ENCODE data around the gene PPP1R12C. TPM values are rescaled to one million over a fixed set of nuclear protein-coding genes. Genes with fewer than 3 reads are reported as not detected.

PPP1R12C gene
- total RNA-seq, 5 donors from 2014 or later (not counting 1 experiment from before 2014, with no cell fraction given): 129 to 197 (median 173) TPM

GRCh38 chr19:55042688-55043087, 74.7 kb downstream of the PPP1R12C start:
- DNase-seq (no peak), ATAC-seq (replicated peaks in 1 of 4) (no peak)
- H3K4me1 ChIP-seq (ENCODE audit: control insufficient read depth in 1 of 2, extremely low read depth in 1 of 2, insufficient read depth in 2 of 2, low read length in 2 of 2): peaks cover 11 to 21% of the 10 kb centered on the region in 2 experiments
- Mint-ChIP-seq H3K4me3 (peak overlapping the region; percentile 22 to 74 (median 71)), H3K4me1 (peaks cover 21 to 23% (median 22%) of the 10 kb centered on the region in 3 donors), H3K9me3 (no peaks in the 10 kb centered on the region), H3K27ac (no peak overlapping the region), H3K36me3 (peaks cover 16% of the 10 kb centered on the region), H3K27me3 (no peaks in the 10 kb centered on the region)
- H3K36me3 ChIP-seq (ENCODE audit: control insufficient read depth in 2 of 2, extremely low read depth in 1 of 2, insufficient read depth in 1 of 2, low read length in 1 of 2): peaks cover 10 to 38% of the 10 kb centered on the region in 2 donors
- no peak overlapping the region for H3K4me3 ChIP-seq (ENCODE audit: control insufficient read depth in 1 of 2, extremely low read depth in 1 of 2, low read length in 1 of 2)
- ChIA-PET POLR2A (no interaction called here), CTCF (no interaction called here)
- no peaks in the 10 kb centered on the region for H3K27me3 ChIP-seq (replicated peaks in 1 of 2; ENCODE audit: control insufficient read depth in 2 of 2, extremely low read depth in 1 of 2, insufficient read depth in 2 of 2, low read length in 1 of 2)
- no peaks in the 10 kb centered on the region for H3K9me3 ChIP-seq
- no peak overlapping the region for H3K27ac ChIP-seq (ENCODE audit: low read length)
- WGBS (ENCODE audit: insufficient coverage): 89% methylated on average over 7 of the region's 11 CpGs

GRCh38 chr19:55042344-55042678, 75.1 kb downstream of the PPP1R12C start:
- ChIA-PET POLR2A (no interaction called here), CTCF (no interaction called here)
- H3K27me3 Mint-ChIP-seq: no peaks in the 10 kb centered on the region
- H3K4me1 Mint-ChIP-seq: peaks cover 21 to 23% (median 22%) of the 10 kb centered on the region in 3 donors
- no peaks in the 10 kb centered on the region for H3K27me3 ChIP-seq (replicated peaks in 1 of 2; ENCODE audit: control insufficient read depth in 2 of 2, extremely low read depth in 1 of 2, insufficient read depth in 2 of 2, low read length in 1 of 2)
- no peaks in the 10 kb centered on the region for H3K9me3 Mint-ChIP-seq
- no peak for DNase-seq
- ATAC-seq (replicated peaks in 1 of 4): no peak
- 41% methylated on average over 3 of the region's 9 CpGs for WGBS (ENCODE audit: insufficient coverage)
- H3K36me3 Mint-ChIP-seq: peaks cover 13% of the 10 kb centered on the region
- peak overlapping the region in 1 of 2 donors; percentile 18 for H3K27ac Mint-ChIP-seq
- H3K27ac ChIP-seq (ENCODE audit: low read length): no peak overlapping the region
- no peaks in the 10 kb centered on the region for H3K9me3 ChIP-seq
- H3K4me3 ChIP-seq (ENCODE audit: control insufficient read depth in 1 of 2, extremely low read depth in 1 of 2, low read length in 1 of 2): peak overlapping the region in 1 of 2 donors; percentile 64
- H3K4me1 ChIP-seq (ENCODE audit: control insufficient read depth in 1 of 2, extremely low read depth in 1 of 2, insufficient read depth in 2 of 2, low read length in 2 of 2): peaks cover 11 to 21% of the 10 kb centered on the region in 2 experiments
- peak overlapping the region; percentile 37 to 74 (median 71) for H3K4me3 Mint-ChIP-seq
- peaks cover 10 to 35% of the 10 kb centered on the region in 2 donors for H3K36me3 ChIP-seq (ENCODE audit: control insufficient read depth in 2 of 2, extremely low read depth in 1 of 2, insufficient read depth in 1 of 2, low read length in 1 of 2)

- Mint-ChIP-seq H3K4me3 (peak overlapping the region; percentile 37 to 74 (median 71)), H3K4me1 (peaks cover 21 to 23% (median 22%) of the 10 kb centered on the region in 3 donors), H3K27ac (peak overlapping the region; percentile 18 to 78), H3K27me3 (no peaks in the 10 kb centered on the region), H3K36me3 (peaks cover 13% of the 10 kb centered on the region), H3K9me3 (no peaks in the 10 kb centered on the region)
- ChIA-PET CTCF (no interaction called here), POLR2A (no interaction called here)
- DNase-seq (peak in 9 of 35 experiments; percentile 12 to 24 (median 20)), ATAC-seq (replicated peaks in 1 of 4) (peak; percentile 59 to 72 (median 66))
- Histone ChIP-seq H3K4me3 (ENCODE audit: control insufficient read depth in 1 of 2, extremely low read depth in 1 of 2, low read length in 1 of 2) (peak overlapping the region in 1 of 2 donors; percentile 64), H3K4me1 (ENCODE audit: control insufficient read depth in 1 of 2, extremely low read depth in 1 of 2, insufficient read depth in 2 of 2, low read length in 2 of 2) (peaks cover 11 to 21% of the 10 kb centered on the region in 2 experiments), H3K27me3 (replicated peaks in 1 of 2; ENCODE audit: control insufficient read depth in 2 of 2, extremely low read depth in 1 of 2, insufficient read depth in 2 of 2, low read length in 1 of 2) (no peaks in the 10 kb centered on the region), H3K27ac (ENCODE audit: low read length) (no peak overlapping the region), H3K9me3 (no peaks in the 10 kb centered on the region), H3K36me3 (ENCODE audit: control insufficient read depth in 2 of 2, extremely low read depth in 1 of 2, insufficient read depth in 1 of 2, low read length in 1 of 2) (peaks cover 10 to 29% of the 10 kb centered on the region in 2 donors)
- WGBS (ENCODE audit: insufficient coverage): 37% methylated on average over 22 of the region's 30 CpGs
Observed at GRCh38 chr19:55041627-55042343, 75.7 kb downstream of the PPP1R12C start.

GRCh38 chr19:55041244-55041626, 76.2 kb downstream of the PPP1R12C start:
- Mint-ChIP-seq H3K27me3 (no peaks in the 10 kb centered on the region), H3K9me3 (no peaks in the 10 kb centered on the region), H3K4me3 (peak overlapping the region in 2 of 3 donors; percentile 71 to 74), H3K27ac (peak overlapping the region in 1 of 2 donors; percentile 78), H3K4me1 (peaks cover 21 to 23% (median 22%) of the 10 kb centered on the region in 3 donors), H3K36me3 (peaks cover 10% of the 10 kb centered on the region)
- ChIA-PET CTCF (no interaction called here), POLR2A (no interaction called here)
- Histone ChIP-seq H3K4me1 (ENCODE audit: control insufficient read depth in 1 of 2, extremely low read depth in 1 of 2, insufficient read depth in 2 of 2, low read length in 2 of 2) (peaks cover 11 to 21% of the 10 kb centered on the region in 2 experiments), H3K9me3 (no peaks in the 10 kb centered on the region), H3K4me3 (ENCODE audit: control insufficient read depth in 1 of 2, extremely low read depth in 1 of 2, low read length in 1 of 2) (peak overlapping the region in 1 of 2 donors; percentile 64), H3K27me3 (replicated peaks in 1 of 2; ENCODE audit: control insufficient read depth in 2 of 2, extremely low read depth in 1 of 2, insufficient read depth in 2 of 2, low read length in 1 of 2) (no peaks in the 10 kb centered on the region), H3K27ac (ENCODE audit: low read length) (no peak overlapping the region), H3K36me3 (ENCODE audit: control insufficient read depth in 2 of 2, extremely low read depth in 1 of 2, insufficient read depth in 1 of 2, low read length in 1 of 2) (peaks cover 10 to 24% of the 10 kb centered on the region in 2 donors)
- DNase-seq: no peak
- no peak for ATAC-seq (replicated peaks in 1 of 4)
- 86% methylated on average over 6 of the region's 10 CpGs for WGBS (ENCODE audit: insufficient coverage)

Other genes starting within 250 kb of the PPP1R12C start
- under 1 TPM in 1 of 5 donors, not detected in 4; 0.68 TPM for gene FCAR, start 243.4 kb downstream of the PPP1R12C start, total RNA-seq
- gene NCR1, start 211.5 kb downstream of the PPP1R12C start, total RNA-seq: 10 to 100 TPM in 1 of 5 donors, 1 to 10 TPM in 4; 2.1 to 16.2 (median 3.3) TPM
- gene NLRP7, start 170.1 kb downstream of the PPP1R12C start, total RNA-seq: not detected
- 1 to 10 TPM; 1.2 to 9.8 (median 6.5) TPM for gene NLRP2, start 151.3 kb downstream of the PPP1R12C start, total RNA-seq
- under 1 TPM in 4 of 5 donors, not detected in 1; 0.33 to 0.55 (median 0.47) TPM for gene GP6, start 79.4 kb downstream of the PPP1R12C start, total RNA-seq
- gene RDH13, start 54.5 kb downstream of the PPP1R12C start, total RNA-seq: 10 to 100 TPM; 12.4 to 35.8 (median 21.6) TPM
- 1 to 10 TPM; 1.1 to 3.5 (median 2.0) TPM for gene EPS8L1, start 41.8 kb downstream of the PPP1R12C start, total RNA-seq
- gene TNNT1, start 31.6 kb upstream of the PPP1R12C start, total RNA-seq: under 1 TPM in 2 of 5 donors, not detected in 3; 0.36 to 0.76 TPM
- not detected for gene TNNI3, start 40.1 kb upstream of the PPP1R12C start, total RNA-seq
- gene DNAAF3, start 49.0 kb upstream of the PPP1R12C start, total RNA-seq: not detected
- gene SYT5, start 62.7 kb upstream of the PPP1R12C start, total RNA-seq: 1 to 10 TPM in 2 of 5 donors, not detected in 3; 2.7 to 2.9 TPM
- gene PTPRH, start 91.9 kb upstream of the PPP1R12C start, total RNA-seq: 1 to 10 TPM in 1 of 5 donors, under 1 TPM in 2, not detected in 2; 0.16 to 1.1 (median 0.51) TPM
- gene TMEM86B, start 111.1 kb upstream of the PPP1R12C start, total RNA-seq: 10 to 100 TPM; 10.6 to 22.4 (median 18.2) TPM
- gene PPP6R1, start 141.4 kb upstream of the PPP1R12C start, total RNA-seq: 100 to 1,000 TPM; 173 to 208 (median 194) TPM
- 10 to 100 TPM; 16.8 to 27.6 (median 24.7) TPM for gene HSPBP1, start 162.5 kb upstream of the PPP1R12C start, total RNA-seq
- gene BRSK1, start 166.4 kb upstream of the PPP1R12C start, total RNA-seq: 1 to 10 TPM; 2.9 to 5.8 (median 3.9) TPM
- under 1 TPM in 1 of 5 donors, not detected in 4; 0.47 TPM for gene TMEM150B, start 207.7 kb upstream of the PPP1R12C start, total RNA-seq
- 10 to 100 TPM; 24.4 to 71.8 (median 30.7) TPM for gene KMT5C, start 222.2 kb upstream of the PPP1R12C start, total RNA-seq
- under 1 TPM in 2 of 5 donors, not detected in 3; 0.12 to 0.51 TPM for gene COX6B2, start 237.1 kb upstream of the PPP1R12C start, total RNA-seq
- not detected for gene GARIN5B, start 245.6 kb upstream of the PPP1R12C start, total RNA-seq

Data from T-cell (primary cell).